OCI-LY1 (cell line): ENCODE data around the gene ARHGEF40.

Source experiments
- CTCF ChIP-seq: fragments of 200-600 bp; sonication (generic), shearing (Covaris generic); IDR thresholded peaks from 2 replicates; pipeline ENCODE4 v1.5.1; 2017; ENCODE audit warnings: mild to moderate bottlenecking, antibody characterized with exemption, low read length, moderate library complexity, mixed read lengths
- EZH2 ChIP-seq: fragments of 200-600 bp; sonication (generic), shearing (Covaris generic); IDR thresholded peaks from 2 replicates; pipeline ENCODE4 v1.8.0; 2017; ENCODE audit warnings: borderline replicate concordance, mixed run types, mild to moderate bottlenecking, antibody characterized with exemption, low read length, moderate library complexity, mixed read lengths

- TF ChIP-seq CTCF = no peak
- no peak for TF ChIP-seq EZH2
Measured at GRCh38 chr14:21023174-21023573, 46.9 kb upstream of the ARHGEF40 start.
